ENCODE measurements around the gene CPSF4. TPM values are rescaled to one million over a fixed set of nuclear protein-coding genes. Genes with fewer than 3 reads are reported as not detected.
A peak's percentile ranks its signal among the peaks of the same experiment; 100 is the strongest.

CPSF4 gene
- polyA plus RNA-seq, 2 donors = 22.5 to 24.3 TPM

DNA sequence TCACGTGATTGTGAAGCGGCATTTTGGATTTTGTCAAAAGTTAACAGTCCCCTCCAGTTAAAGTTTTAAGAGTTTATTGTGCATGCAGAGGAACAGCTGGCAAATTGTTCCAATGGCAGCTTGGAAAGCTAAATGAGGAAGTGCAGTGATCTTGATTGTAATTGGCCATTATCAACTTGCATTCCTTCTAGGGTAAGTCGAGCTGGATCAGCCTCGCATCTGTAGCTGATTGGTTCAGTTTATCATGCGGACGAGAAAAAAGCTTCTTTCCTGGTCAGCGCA lies 34.5 kb downstream of the CPSF4 start:
- peak overlapping the region; percentile 74 to 85 for H3K27ac ChIP-seq (ENCODE audit: low read depth in 2 of 2, low read length in 1 of 2)
- peaks cover 0 to 4% of the 10 kb centered on the region in 2 donors for H3K36me3 ChIP-seq (ENCODE audit: control insufficient read depth in 2 of 2, insufficient read depth in 2 of 2, low read length in 1 of 2)
- H3K4me3 ChIP-seq (ENCODE audit: low read depth in 1 of 2, low read length in 2 of 2) = peak overlapping the region; percentile 78 to 87
- no peaks in the 10 kb centered on the region for H3K27me3 ChIP-seq (ENCODE audit: control insufficient read depth in 1 of 2, insufficient read depth in 2 of 2, low read length in 2 of 2)
- H3K9me3 ChIP-seq (ENCODE audit: control insufficient read depth in 2 of 2, insufficient read depth in 1 of 2, low read depth in 1 of 2, low read length in 1 of 2) = no peaks in the 10 kb centered on the region
- H3K4me1 ChIP-seq (ENCODE audit: control insufficient read depth in 2 of 2, insufficient read depth in 2 of 2, low read length in 1 of 2) = peaks cover 0 to 5% of the 10 kb centered on the region in 2 donors
- WGBS, 2 donors = 1 to 2% methylated on average over 7 of the region's 7 CpGs

GRCh38 chr7:99476107-99476506 lies 37.4 kb downstream of the CPSF4 start:
- H3K9me3 ChIP-seq (ENCODE audit: control insufficient read depth in 2 of 2, insufficient read depth in 1 of 2, low read depth in 1 of 2, low read length in 1 of 2) = no peaks in the 10 kb centered on the region
- H3K4me1 ChIP-seq (ENCODE audit: control insufficient read depth in 2 of 2, insufficient read depth in 2 of 2, low read length in 1 of 2) = peaks cover 0 to 3% of the 10 kb centered on the region in 2 donors
- H3K4me3 ChIP-seq (ENCODE audit: low read depth in 1 of 2, low read length in 2 of 2) = no peak overlapping the region
- no peak overlapping the region for H3K27ac ChIP-seq (ENCODE audit: low read depth in 2 of 2, low read length in 1 of 2)
- H3K27me3 ChIP-seq (ENCODE audit: control insufficient read depth in 1 of 2, insufficient read depth in 2 of 2, low read length in 2 of 2) = no peaks in the 10 kb centered on the region
- peaks cover 0 to 10% of the 10 kb centered on the region in 2 donors for H3K36me3 ChIP-seq (ENCODE audit: control insufficient read depth in 2 of 2, insufficient read depth in 2 of 2, low read length in 1 of 2)
- 74 to 79% methylated on average over 5 of the region's 5 CpGs for WGBS, 2 donors

DNA sequence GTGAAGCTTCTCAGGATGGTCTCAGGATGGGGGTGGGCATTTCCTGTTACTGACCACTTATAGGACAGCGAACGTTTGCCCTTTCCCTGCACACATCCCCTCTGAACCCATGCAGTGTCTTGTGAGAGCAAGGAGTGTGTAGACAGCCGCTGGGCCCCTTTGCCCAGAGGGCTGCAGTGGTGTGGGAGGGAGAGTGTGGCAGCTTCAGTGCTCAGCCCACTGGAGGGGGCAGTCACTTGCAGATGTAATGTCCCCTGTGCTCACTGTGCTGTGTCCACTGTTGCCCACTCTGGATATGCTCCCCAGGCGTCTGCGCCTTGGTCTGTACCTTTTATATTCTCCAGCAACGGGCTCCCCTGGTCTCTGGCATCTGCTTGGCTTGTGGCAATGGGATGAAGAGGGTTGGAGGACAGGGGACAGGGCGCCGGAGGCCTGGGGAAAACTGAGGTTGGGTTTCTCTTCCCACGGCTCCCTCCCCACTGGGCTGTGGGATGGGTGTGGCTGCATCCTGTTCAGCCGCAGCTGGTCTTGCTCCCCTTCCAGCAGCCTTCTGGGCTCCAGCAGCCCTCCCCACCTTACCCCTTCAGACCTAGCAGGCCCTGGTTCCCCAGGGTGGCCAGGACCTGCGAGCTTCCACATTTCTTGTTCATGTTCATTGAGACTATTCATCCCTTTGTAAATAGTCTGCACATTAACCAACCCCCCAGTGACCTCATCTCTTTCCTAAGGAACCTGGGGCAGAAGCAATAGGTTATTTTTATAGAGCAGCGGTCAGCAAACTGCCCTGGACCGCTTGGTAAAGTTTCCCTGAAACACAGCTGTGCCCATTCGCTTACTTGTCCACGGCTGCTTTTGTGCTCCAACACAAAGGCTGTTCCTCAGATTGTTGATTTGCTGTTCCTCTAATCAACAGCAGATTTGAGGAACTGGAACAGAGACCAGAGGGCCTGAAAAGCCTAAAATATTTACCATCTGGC lies 40.0 kb downstream of the CPSF4 start:
- H3K27me3 ChIP-seq (ENCODE audit: control insufficient read depth in 1 of 2, insufficient read depth in 2 of 2, low read length in 2 of 2) = no peaks in the 10 kb centered on the region
- peaks cover 0 to 10% of the 10 kb centered on the region in 2 donors for H3K36me3 ChIP-seq (ENCODE audit: control insufficient read depth in 2 of 2, insufficient read depth in 2 of 2, low read length in 1 of 2)
- H3K27ac ChIP-seq (ENCODE audit: low read depth in 2 of 2, low read length in 1 of 2) = no peak overlapping the region
- 69 to 78% methylated on average over 15 of the region's 15 CpGs for WGBS, 2 donors
- H3K4me1 ChIP-seq (ENCODE audit: control insufficient read depth in 2 of 2, insufficient read depth in 2 of 2, low read length in 1 of 2) = no peaks in the 10 kb centered on the region
- H3K4me3 ChIP-seq (ENCODE audit: low read depth in 1 of 2, low read length in 2 of 2) = no peak overlapping the region
- no peaks in the 10 kb centered on the region for H3K9me3 ChIP-seq (ENCODE audit: control insufficient read depth in 2 of 2, insufficient read depth in 1 of 2, low read depth in 1 of 2, low read length in 1 of 2)

GRCh38 chr7:99485094-99485493 lies 46.4 kb downstream of the CPSF4 start:
- 54 to 75% methylated on average over 5 of the region's 5 CpGs for WGBS, 2 donors
- no peak overlapping the region for H3K27ac ChIP-seq (ENCODE audit: low read depth in 2 of 2, low read length in 1 of 2)
- H3K27me3 ChIP-seq (ENCODE audit: control insufficient read depth in 1 of 2, insufficient read depth in 2 of 2, low read length in 2 of 2) = no peaks in the 10 kb centered on the region
- H3K36me3 ChIP-seq (ENCODE audit: control insufficient read depth in 2 of 2, insufficient read depth in 2 of 2, low read length in 1 of 2) = peaks cover 2 to 3% of the 10 kb centered on the region in 2 donors
- no peaks in the 10 kb centered on the region for H3K9me3 ChIP-seq (ENCODE audit: control insufficient read depth in 2 of 2, insufficient read depth in 1 of 2, low read depth in 1 of 2, low read length in 1 of 2)
- no peaks in the 10 kb centered on the region for H3K4me1 ChIP-seq (ENCODE audit: control insufficient read depth in 2 of 2, insufficient read depth in 2 of 2, low read length in 1 of 2)
- no peak overlapping the region for H3K4me3 ChIP-seq (ENCODE audit: low read depth in 1 of 2, low read length in 2 of 2)

DNA sequence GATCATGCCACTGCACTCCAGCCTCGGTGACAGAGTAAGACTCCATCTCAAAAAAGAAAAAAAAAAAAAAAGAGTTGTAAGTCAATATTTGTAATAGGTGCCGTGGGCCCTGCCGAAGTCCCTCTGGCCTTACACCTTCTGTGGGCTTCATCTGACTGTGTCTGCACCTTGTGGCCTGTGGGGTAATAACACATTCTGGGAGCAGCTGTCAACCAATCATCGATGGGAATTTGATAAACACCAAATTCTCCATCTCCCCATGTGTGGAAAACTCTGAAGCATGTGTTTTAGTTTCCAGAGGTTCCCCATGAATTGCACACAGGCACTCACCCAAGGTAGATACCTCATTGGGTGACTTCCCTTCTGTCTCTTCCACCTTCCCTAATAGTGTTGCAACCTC lies 50.5 kb downstream of the CPSF4 start:
- 88 to 89% methylated on average over 4 of the region's 4 CpGs for WGBS, 2 donors
- H3K4me1 ChIP-seq (ENCODE audit: control insufficient read depth in 2 of 2, insufficient read depth in 2 of 2, low read length in 1 of 2) = no peaks in the 10 kb centered on the region
- H3K4me3 ChIP-seq (ENCODE audit: low read depth in 1 of 2, low read length in 2 of 2) = no peak overlapping the region
- no peak overlapping the region for H3K27ac ChIP-seq (ENCODE audit: low read depth in 2 of 2, low read length in 1 of 2)
- peaks cover 6 to 10% of the 10 kb centered on the region in 2 donors for H3K9me3 ChIP-seq (ENCODE audit: control insufficient read depth in 2 of 2, insufficient read depth in 1 of 2, low read depth in 1 of 2, low read length in 1 of 2)
- H3K27me3 ChIP-seq (ENCODE audit: control insufficient read depth in 1 of 2, insufficient read depth in 2 of 2, low read length in 2 of 2) = no peaks in the 10 kb centered on the region
- H3K36me3 ChIP-seq (ENCODE audit: control insufficient read depth in 2 of 2, insufficient read depth in 2 of 2, low read length in 1 of 2) = peaks cover 11 to 15% of the 10 kb centered on the region in 2 donors

DNA sequence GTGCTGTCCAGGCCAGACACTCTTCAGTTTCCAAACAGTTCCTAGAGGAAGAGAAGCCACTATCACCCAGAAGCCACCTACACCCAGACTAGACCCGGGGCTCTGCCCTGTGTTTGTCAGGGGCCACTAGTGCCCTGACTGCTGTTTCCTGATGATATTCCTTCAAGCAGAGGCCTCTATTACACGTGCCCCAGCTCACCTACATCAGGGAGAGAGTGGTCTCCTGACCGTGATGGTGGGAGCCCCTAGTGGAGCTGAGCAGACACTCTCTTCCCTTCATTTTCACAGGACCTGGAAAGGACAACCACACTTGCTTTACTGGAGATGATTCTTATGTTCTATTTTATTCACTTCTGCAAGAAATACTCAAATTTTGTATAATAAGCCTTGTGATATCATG lies 52.1 kb downstream of the CPSF4 start:
- H3K27ac ChIP-seq (ENCODE audit: low read depth in 2 of 2, low read length in 1 of 2) = no peak overlapping the region
- H3K27me3 ChIP-seq (ENCODE audit: control insufficient read depth in 1 of 2, insufficient read depth in 2 of 2, low read length in 2 of 2) = no peaks in the 10 kb centered on the region
- H3K4me1 ChIP-seq (ENCODE audit: control insufficient read depth in 2 of 2, insufficient read depth in 2 of 2, low read length in 1 of 2) = no peaks in the 10 kb centered on the region
- no peak overlapping the region for H3K4me3 ChIP-seq (ENCODE audit: low read depth in 1 of 2, low read length in 2 of 2)
- peaks cover 7 to 17% of the 10 kb centered on the region in 2 donors for H3K9me3 ChIP-seq (ENCODE audit: control insufficient read depth in 2 of 2, insufficient read depth in 1 of 2, low read depth in 1 of 2, low read length in 1 of 2)
- 74 to 83% methylated on average over 3 of the region's 3 CpGs for WGBS, 2 donors
- peaks cover 16 to 17% of the 10 kb centered on the region in 2 donors for H3K36me3 ChIP-seq (ENCODE audit: control insufficient read depth in 2 of 2, insufficient read depth in 2 of 2, low read length in 1 of 2)

DNA sequence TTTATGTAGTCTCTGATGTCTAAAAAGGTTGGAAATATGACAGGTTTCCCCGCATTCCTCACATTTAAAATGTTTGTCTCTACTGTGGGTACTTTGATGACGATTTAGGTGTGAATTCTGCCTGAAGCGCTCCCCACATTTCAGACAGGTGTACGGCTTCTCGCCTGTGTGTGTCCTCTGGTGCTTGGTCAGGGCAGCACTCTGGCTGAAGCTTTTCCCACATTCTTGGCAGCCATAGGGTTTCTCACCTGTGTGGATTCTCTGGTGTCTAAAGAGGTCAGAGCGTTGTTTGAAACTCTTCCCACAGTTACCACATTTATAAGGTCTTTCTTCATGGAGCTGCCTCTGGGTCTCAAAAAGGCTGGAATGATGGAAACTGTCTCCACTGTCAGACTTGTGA lies 55.1 kb downstream of the CPSF4 start:
- WGBS, 2 donors = 98% methylated on average over 6 of the region's 6 CpGs
- Histone ChIP-seq H3K4me1 (ENCODE audit: control insufficient read depth in 2 of 2, insufficient read depth in 2 of 2, low read length in 1 of 2) (peaks cover 3 to 5% of the 10 kb centered on the region in 2 donors), H3K27ac (ENCODE audit: low read depth in 2 of 2, low read length in 1 of 2) (no peak overlapping the region), H3K36me3 (ENCODE audit: control insufficient read depth in 2 of 2, insufficient read depth in 2 of 2, low read length in 1 of 2) (peaks cover 18 to 22% of the 10 kb centered on the region in 2 donors), H3K4me3 (ENCODE audit: low read depth in 1 of 2, low read length in 2 of 2) (no peak overlapping the region), H3K27me3 (ENCODE audit: control insufficient read depth in 1 of 2, insufficient read depth in 2 of 2, low read length in 2 of 2) (no peaks in the 10 kb centered on the region), H3K9me3 (ENCODE audit: control insufficient read depth in 2 of 2, insufficient read depth in 1 of 2, low read depth in 1 of 2, low read length in 1 of 2) (peaks cover 7 to 17% of the 10 kb centered on the region in 2 donors)

DNA sequence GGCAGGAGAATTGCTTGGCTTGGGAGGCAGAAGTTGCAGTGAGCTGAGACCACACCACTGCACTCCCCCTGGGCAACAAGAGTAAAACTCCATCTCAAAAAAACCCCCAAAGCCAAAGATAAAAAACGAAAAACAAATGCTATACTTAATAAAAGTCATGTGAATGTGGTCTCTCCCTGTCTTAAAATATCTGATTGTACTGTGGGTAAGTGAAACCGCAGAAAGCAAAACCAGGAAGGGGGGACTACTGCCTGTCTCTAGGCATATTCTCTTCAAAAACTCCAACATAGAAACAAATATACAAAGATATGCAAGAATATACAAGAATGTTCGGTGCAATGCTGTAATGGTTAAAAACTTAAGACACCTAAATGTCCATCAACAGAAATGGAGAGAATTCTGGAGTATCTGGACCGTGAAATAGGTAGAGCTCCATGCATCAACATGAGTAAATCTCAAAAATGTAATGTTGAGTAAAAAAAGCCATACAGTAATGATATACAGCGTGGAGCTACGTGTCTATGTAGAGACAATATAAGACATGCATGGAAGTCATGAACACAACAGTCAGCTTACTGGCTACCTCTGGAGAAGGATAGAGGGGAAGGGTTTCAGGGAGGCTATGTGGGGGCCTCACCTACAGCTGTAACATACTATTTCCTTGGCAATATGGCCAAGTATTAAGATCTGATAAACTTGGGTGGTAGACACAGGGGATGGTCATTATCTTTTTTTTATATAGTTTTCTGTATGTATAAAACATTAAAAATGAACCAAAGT lies 59.2 kb downstream of the CPSF4 start:
- H3K27ac ChIP-seq (ENCODE audit: low read depth in 2 of 2, low read length in 1 of 2) = no peak overlapping the region
- WGBS, 2 donors = 78 to 79% methylated on average over 6 of the region's 6 CpGs
- no peaks in the 10 kb centered on the region for H3K27me3 ChIP-seq (ENCODE audit: control insufficient read depth in 1 of 2, insufficient read depth in 2 of 2, low read length in 2 of 2)
- H3K4me3 ChIP-seq (ENCODE audit: low read depth in 1 of 2, low read length in 2 of 2) = peak overlapping the region; percentile 26 to 99
- peaks cover 18 to 19% of the 10 kb centered on the region in 2 donors for H3K36me3 ChIP-seq (ENCODE audit: control insufficient read depth in 2 of 2, insufficient read depth in 2 of 2, low read length in 1 of 2)
- H3K4me1 ChIP-seq (ENCODE audit: control insufficient read depth in 2 of 2, insufficient read depth in 2 of 2, low read length in 1 of 2) = peaks cover 3 to 5% of the 10 kb centered on the region in 2 donors
- H3K9me3 ChIP-seq (ENCODE audit: control insufficient read depth in 2 of 2, insufficient read depth in 1 of 2, low read depth in 1 of 2, low read length in 1 of 2) = peaks cover 7 to 15% of the 10 kb centered on the region in 2 donors

- H3K27me3 ChIP-seq (ENCODE audit: control insufficient read depth in 1 of 2, insufficient read depth in 2 of 2, low read length in 2 of 2) = no peaks in the 10 kb centered on the region
- peak overlapping the region; percentile 26 to 99 for H3K4me3 ChIP-seq (ENCODE audit: low read depth in 1 of 2, low read length in 2 of 2)
- peaks cover 7 to 14% of the 10 kb centered on the region in 2 donors for H3K9me3 ChIP-seq (ENCODE audit: control insufficient read depth in 2 of 2, insufficient read depth in 1 of 2, low read depth in 1 of 2, low read length in 1 of 2)
- peaks cover 15% of the 10 kb centered on the region in 2 donors for H3K36me3 ChIP-seq (ENCODE audit: control insufficient read depth in 2 of 2, insufficient read depth in 2 of 2, low read length in 1 of 2)
- H3K4me1 ChIP-seq (ENCODE audit: control insufficient read depth in 2 of 2, insufficient read depth in 2 of 2, low read length in 1 of 2) = peaks cover 3 to 5% of the 10 kb centered on the region in 2 donors
- whole genome bisulfite sequencing, 2 donors = 63 to 71% methylated on average over 11 of the region's 11 CpGs
- peak overlapping the region in 1 of 2 donors; percentile 36 for H3K27ac ChIP-seq (ENCODE audit: low read depth in 2 of 2, low read length in 1 of 2)
Measured at GRCh38 chr7:99498546-99498944, 59.8 kb downstream of the CPSF4 start.

All from esophagus (tissue), 2 donors.